NCI-H2227 (cell line): ENCODE results near the gene HOXD11.

Experiments
- DNase-seq: peaks from one replicate; lab custom pipeline; 2025; ENCODE audit not compliant: unreplicated experiment; lab: John Stamatoyannopoulos, UW

The HOXD11 gene

GRCh38 chr2:176120364-176121189 lies 13.5 kb downstream of the HOXD11 start:
- DNase-seq: no peak

- peak; percentile 30 for DNase-seq
Measured at GRCh38 chr2:176121190-176122051, 14.3 kb downstream of the HOXD11 start.

GRCh38 chr2:176122052-176122682 lies 15.1 kb downstream of the HOXD11 start:
- peak; percentile 83 for DNase-seq

GRCh38 chr2:176122683-176123410 lies 15.8 kb downstream of the HOXD11 start, which contains the start of gene HOXD9:
Gene HOXD9, plus strand, starts transcription at chr2:176122719. Its CDS starts 50 bp downstream, at chr2:176122769.
- peak; percentile 56 for DNase-seq

GRCh38 chr2:176123411-176124109 lies 16.5 kb downstream of the HOXD11 start:
- no peak for DNase-seq

GRCh38 chr2:176124110-176124946 lies 17.2 kb downstream of the HOXD11 start:
- DNase-seq: no peak

GRCh38 chr2:176124947-176125771 lies 18.1 kb downstream of the HOXD11 start:
- no peak for DNase-seq

- no peak for DNase-seq
Measured at GRCh38 chr2:176125772-176126054, 18.6 kb downstream of the HOXD11 start.

GRCh38 chr2:176126929-176127773 lies 20.1 kb downstream of the HOXD11 start:
- peak; percentile 83 for DNase-seq

- no peak for DNase-seq
Measured at GRCh38 chr2:176127774-176128072, 20.6 kb downstream of the HOXD11 start.

- DNase-seq: peak; percentile 43
Measured at GRCh38 chr2:176128172-176128981, 21.3 kb downstream of the HOXD11 start.

- peak; percentile 87 for DNase-seq
Measured at GRCh38 chr2:176128982-176129796, 22.1 kb downstream of the HOXD11 start, which contains the start of gene HOXD8. Gene HOXD8, plus strand, starts transcription at chr2:176129705. Its CDS starts 662 bp downstream, at chr2:176130367.

GRCh38 chr2:176129813-176130146 lies 22.7 kb downstream of the HOXD11 start:
- no peak for DNase-seq

GRCh38 chr2:176130147-176130956 lies 23.3 kb downstream of the HOXD11 start:
- peak; percentile 69 for DNase-seq
